GM18868 (cell line): ENCODE data around the gene DPM2.

ENCODE experiments used
- ATAC-seq: cut with Tn5 transposase; IDR thresholded peaks from one replicate; pipeline ENCODE4 v1.9.1; 2021; ENCODE audit warnings: mild to moderate bottlenecking, moderate library complexity; ENCODE audit not compliant: unreplicated experiment

The DPM2 gene

DNA sequence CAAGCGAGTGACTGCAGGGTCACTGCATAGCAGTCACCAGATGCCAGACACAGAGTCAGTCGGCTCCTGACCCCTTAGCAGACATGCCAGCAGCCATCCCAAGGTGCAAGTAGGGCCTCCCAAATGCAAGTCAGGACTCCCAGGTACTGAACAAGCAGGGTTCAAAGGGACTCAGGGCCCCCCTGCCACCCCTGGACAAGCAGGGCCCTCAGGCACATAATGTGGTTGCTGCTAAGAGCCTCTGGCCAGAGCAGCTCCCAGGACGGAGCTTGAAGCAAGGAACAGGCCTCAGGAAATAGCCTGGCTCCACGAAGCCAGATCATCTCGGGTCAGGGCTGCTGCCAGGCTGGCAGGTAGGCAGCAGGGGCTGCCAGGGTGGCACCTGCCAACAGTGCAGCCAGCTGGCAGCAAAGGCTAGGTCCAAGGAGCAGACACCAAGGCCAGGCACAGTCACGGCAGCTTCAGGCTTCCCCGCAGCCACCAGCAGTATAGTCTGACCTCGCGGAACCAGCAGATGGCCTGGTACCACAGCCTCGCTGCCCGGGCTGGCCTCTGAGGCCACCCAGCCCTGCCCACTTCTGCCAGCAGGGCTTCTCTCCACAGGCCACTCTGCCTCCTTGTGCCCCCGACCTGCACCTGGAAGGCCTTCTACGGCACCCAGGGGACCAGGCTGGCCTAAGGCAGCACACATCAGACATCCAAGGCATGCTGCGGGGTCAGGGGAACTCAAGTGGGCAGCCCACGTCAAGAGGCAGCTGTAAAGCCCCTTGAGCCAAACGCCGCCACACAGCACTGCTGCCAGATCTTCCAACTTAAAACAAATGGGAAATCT, 35.7 kb upstream of the DPM2 start:
- ATAC-seq, result no peak

DNA sequence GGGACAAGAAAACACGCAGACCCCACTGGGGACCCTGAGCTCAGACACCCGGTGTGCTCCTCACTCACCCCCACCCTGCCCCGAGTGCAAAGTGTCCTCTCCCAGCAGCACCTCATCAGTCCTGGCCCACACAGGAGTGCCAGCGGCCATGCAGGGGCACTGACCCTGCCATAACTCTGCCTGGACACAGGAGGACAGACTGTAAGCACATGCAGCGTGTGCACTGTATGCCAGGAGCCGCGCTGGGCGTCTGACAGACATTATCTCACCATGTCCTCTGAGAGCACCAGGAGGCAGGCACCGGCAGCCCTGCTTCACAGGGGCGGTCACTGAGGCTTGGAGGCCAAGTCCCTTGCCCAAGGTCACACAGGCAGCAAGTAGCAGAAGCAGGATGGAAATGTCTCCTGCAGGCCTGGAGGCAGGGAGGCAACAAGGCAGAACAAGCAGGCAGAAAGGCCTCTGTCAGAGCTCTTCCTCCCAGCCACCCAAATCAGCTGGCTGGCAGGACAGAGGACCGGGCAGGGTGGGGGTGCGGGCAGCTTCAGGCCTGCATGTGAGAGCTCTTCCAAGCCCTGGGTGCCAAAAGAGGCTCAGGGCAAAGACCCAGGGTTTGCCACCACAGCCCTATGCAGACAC, 34.7 kb upstream of the DPM2 start:
- no peak for ATAC-seq

DNA sequence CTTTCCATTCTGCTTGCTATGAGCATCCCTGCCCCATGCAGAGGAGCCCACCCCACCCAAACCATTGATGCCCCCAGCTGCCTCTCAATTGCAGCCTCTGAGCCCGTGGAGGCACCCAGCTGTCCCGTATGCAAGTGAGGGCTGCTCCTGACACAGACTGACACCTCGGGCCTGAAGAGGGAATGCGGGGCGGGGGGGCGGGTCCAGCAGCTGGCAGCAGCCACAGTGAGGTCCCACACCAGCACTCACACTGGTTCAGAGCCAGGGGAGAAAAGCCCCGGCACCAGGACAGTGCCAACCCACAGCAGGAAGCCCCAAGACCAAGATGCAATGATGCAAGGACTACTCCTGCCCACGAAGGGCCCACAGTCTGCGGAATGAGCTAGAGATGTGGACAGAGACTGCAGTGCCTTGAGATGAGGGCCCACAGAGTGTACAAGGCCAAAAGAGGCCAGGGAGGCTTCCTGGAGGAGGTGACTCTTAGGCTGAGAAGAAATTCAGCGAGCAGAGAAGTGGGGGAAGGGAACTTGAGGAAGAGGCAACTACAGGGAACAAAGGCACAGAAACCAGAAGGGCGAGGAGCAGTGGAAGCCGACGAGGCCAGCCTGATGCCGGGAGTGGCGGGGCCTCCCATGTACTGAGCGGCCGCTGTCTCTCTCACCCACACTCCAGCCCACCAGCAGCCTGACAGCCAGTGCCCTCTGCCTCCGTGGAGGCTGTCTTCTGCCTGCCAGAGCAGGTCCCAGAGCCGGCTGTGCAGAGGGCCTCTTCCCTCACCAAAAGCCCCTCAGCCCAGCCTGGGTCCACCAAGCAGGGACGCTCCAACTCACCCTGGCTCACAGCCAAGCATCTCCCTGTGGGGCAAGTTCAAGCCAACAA, 33.9 kb upstream of the DPM2 start:
- no peak for ATAC-seq

DNA sequence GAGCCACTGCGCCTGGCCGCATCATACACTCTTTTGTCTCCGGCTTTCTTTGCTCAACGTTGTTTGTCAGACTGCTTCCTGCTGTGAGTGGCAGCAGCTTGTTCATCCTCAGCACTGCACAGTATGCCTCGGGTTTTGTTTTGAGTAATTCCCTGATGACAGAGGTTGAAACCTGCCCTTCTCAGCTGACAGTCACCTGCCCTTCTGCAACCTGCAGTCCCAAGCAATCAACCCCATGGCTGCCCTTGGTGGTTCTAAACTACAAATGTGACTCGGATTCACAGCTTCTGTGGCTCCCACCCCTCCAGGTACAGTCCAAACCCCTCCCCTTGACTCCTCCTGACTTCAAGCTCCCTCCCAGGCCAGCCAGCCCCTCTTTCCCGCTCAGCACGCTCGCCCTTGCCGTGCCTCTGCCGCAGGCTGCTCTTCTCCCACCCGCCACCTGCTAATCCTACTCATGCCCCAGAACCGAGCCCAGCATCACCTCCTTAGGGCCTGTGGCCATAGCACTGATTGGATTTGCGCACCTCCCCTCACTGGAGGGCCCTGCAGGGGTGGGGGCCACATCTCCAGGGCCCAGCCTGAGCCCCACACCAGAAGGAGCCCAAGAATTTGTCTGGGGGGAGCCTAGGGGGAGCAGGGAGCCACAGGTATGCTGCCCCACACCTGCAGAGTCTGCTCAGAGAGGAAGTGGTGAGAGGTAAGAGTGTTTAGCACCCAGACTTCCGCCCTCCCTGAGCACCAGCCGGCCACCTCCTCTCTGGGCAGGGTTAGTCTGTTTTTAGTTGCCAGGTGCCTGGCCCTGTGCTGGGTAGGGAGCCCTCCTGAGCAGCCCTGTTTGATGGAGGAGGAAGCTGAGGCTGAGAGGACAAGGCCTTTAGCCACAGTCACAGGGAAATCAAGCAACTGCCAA, 33.0 kb upstream of the DPM2 start:
- ATAC-seq, result peak; percentile 76

DNA sequence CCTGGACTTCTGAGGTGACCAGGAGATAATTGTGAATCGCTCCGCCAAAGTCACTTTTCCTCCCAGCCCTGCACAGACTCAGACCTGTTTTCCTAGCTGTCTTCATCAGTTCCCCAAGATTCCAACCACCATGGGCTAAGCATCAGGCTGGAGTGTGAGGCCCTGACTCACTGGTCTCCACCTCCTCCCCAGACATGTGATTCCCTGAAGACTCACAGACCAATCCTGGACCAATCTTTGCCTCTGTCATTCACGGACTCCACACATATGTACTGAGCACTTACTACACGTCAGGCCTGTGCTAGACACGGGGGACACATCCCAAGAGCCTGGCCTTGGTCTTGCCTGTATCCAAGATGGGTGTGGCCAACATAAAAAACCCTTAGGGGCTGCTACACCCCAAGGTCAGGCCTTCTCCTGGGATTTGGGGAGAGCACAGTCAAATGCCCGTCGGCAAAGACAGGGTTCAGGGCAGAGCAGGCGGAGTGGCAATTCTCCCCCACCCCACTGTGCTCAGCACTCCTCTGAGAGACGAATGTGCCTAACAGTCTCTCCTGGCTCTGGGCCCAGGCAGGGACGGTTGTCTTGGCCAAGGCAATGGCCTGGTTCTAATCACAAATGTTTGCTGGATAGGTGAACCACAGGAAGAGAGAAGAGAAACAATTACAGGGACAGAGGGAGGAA, 31.2 kb upstream of the DPM2 start:
- ATAC-seq, result no peak

DNA sequence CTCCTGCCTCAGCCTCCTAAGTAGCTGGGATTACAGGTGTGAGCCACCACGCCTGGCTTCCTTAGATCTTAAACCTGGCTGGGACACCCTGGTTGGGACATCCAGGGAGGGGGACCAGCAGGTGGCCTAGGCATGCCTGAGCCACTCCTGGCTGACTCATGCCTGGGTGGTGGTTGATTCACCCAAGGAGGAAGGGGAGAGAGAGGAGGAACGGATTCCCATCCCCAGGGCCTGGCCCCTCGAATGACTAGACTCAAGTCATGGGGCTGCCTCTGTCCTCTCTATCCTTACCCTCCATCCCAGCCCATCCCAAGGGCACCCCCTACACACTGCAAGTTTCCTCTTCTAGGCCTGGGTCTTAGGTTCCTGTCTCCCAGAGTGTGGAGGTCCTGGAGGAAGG, 30.4 kb upstream of the DPM2 start:
- no peak for ATAC-seq

DNA sequence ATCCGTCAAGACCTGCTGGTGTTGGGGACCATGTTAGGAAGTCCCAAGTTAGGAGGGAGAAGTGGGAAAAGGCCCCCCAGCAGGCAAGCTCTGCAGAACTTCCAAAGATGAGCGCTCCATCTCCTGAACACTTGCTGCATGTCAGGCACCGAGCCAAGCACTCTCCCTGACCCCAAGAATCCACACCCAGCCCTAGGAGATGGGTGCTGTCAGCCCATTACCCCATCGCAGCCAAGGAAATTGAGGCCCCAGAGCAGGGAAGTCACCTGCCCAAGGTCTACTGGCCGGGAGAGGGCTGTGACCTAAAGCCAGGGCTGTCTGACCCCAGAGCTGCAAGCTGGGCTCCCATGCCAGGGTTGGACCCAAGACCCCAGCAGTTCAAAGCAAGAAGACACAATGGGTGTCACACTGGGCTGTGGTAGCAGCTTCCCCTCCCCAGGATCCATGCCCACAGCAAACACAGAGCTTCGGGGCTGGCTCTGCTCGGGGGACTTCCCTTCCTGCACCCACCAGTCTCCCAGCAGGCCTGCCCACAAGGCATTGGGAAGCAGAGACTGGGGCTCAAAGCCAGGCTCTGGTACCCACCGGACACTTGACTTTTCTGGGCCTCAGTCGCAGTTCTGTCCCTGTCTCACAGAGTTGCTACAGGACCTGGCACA, 29.6 kb upstream of the DPM2 start:
- no peak for ATAC-seq

DNA sequence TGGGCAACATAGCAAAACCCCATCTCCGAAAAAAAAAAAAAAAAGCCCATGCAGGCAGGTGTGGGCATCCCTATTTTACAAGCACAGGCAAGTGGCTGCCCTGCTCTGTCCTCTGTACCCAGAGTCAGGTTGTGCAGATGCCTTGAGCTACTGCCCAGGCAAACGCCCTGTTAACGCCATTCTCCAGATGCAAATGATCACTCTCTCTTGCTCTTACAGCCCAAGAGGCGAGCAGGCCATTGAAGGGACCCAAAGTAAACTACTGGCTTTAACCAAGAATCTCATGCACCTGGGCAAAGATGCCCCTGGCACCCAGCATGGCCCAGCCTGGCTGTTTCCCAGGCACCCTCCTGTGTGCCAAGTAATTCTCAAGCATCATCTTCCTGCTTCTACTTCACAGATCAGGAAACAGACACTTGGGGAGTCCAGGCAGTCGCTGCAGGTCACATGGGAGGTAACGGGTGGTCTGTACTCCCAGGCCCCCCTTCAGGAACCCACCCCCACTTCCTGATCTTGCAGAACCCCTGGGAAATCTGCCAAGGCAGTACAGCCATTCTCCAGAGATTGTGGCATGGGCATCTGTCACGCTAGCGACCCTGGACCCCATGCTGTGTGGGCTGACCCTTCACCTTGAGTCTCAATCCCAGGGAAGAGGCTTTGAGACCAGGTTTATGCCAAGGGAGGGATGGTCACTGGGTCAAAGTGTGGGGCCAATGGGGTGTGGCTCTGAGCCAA, 28.9 kb upstream of the DPM2 start:
- ATAC-seq, result no peak

DNA sequence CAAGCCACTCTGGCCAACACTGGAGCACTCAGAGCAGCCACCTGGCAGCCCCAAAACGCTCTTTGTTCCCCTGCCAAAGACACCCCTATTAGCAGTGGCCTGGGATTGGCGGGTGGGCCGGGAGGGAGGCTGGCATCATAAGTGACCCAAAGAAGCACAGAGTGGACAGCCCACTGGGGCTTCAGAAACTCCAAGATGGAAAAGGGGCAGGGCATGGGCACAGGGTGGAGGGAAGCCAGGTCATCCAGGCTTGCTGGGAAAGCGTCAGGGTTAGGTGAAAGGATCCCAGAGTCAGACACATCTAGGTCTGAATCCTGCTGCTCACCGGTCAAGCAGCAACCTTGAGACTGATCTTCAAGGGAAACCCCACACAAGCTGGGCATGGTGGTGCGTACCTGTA, 28.3 kb upstream of the DPM2 start:
- ATAC-seq, result no peak

DNA sequence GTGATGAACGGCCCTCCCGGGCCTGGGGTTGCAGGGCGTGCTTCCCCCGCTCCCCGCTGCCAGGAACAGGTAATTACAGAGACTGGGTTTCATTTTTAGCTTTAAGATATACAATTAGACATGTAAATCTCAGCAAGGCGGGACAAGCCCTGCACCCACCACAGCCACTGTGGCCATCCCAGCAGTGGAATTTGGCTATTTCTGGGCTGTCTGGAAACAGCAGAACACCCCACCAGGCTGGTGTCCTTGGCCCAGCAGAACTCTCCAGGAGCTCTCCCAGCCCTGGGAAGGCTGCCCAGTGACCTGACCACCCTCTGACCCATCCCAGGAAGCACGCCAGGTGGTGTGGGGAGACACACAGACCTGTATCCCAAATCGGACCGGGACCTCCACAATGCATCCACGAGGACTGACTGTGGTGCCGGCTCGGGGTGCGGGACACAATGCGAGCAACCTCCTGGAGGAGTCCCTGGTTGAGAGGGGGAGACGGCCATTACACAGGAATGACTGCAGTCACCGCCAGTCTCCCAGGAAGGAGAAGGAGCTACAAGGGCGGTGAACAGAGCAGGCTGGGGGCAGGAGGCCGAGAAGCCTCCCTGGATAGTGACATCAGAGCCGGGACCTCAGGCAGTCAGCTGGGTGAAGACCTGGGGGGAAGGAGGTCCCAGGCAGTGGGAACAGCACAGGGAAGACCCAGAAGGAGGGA, 25.9 kb upstream of the DPM2 start:
- no peak for ATAC-seq

DNA sequence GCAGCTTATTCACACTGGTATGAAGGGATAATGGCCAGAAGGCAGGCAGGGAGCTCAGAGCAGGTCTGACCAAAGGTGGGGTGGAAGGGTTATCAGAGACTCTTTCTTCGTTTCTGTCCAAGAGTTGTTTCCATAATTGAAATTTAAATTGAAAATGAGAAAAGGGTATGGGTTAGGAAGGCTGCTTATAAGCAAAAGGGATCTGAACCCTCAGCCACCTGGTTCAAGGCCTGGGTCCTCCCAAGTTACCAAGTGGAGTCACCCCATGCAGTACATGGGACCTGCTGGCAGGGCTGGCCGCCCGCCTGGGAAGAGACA, 25.3 kb upstream of the DPM2 start:
- ATAC-seq, result no peak

DNA sequence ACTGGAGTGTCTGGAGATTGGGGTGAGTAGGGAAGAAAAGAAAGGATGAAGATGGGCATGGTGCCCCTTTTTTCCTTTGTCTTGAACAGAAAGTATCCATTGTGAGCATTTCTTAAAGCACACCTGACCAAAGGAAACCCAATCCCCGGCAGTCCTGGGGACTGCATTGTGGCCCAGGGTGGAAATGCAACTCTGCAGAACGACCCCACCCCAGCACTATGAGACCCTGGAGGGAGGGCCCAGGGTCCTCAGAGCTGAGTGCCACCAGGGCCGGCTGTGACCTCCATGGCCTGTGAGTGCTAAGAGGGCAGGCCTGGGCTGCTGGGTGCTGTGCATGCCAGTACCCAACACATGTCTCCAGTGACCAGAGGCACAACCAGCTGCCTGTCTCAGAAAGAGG, 24.6 kb upstream of the DPM2 start:
- no peak for ATAC-seq

DNA sequence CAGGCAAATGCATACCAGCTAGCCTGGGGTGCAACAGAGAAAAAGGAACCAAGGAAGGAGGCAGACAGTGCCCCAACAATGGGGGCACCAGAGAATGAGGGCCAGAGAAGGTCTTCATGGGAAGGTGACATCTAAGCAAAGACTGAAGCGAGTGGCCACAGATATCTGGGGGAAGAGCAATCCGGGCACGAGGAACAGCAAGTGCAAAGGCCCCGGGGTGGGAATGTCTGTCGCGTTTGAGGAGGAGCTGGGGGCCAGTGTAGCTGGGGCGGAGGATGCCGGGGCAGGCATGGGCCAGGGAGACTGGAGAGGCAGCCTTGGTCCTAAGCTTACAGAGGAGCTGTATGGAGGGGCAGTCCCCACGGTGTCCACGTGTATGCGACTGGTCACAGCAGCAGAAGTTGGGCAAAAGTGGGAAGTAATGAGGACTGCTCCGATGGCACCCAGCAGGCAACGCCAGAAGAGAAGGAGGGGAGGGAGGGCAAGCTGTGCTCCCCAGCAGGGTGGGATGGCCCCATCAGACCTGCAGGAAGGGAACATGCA, 24.0 kb upstream of the DPM2 start:
- no peak for ATAC-seq

DNA sequence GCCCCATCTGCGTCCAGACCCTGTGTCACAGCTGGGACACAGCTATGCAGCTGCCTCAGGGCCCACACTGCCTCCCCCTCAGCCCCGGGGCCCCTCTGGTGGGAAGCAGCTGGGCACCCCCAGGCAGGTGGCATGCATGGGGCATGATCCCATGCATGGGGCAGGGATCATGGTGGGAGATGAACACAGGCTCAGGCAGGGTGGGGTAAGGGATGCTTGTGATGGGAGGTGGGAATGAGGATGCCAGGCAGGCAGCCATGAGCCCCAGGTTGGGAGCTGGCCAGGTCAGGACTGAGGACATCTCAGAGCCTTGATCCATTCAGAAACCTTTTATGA, 23.5 kb upstream of the DPM2 start:
- ATAC-seq, result no peak

DNA sequence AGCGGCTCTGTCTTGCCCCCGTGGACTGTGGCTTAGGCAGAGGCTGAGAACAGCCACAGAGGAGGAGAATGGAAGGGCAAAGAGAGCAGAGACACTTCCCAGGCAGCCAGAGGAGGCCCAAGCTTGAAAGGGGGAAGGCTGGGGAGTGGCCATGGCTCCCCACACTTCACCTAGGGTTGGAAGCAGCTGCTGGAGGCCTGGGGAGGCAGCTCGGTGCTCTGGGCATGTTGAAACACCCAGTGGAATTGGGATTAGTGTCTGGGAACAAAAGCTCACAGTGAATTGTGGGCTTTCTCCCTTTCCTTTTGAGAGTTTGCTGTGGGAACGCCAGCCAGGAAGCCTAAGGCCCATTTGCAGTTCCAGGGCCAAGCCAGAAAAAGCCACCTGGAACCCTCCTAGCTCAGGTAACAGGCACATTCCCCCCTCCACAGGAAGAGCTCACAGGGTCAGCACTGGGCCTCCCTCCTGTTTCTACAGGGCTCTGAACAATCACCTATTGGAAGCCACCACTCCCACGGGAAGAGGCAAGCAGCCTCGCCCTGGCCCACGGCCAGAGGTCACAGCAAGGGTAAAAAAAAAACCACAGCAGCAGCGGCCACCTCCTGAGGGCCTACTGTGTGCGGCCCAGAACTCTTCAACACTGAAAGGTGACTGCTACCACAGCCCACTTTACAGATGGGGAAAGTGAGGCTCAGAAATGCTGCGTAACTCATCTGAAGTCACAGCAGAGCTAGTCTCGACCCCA, 22.9 kb upstream of the DPM2 start:
- ATAC-seq, result no peak

DNA sequence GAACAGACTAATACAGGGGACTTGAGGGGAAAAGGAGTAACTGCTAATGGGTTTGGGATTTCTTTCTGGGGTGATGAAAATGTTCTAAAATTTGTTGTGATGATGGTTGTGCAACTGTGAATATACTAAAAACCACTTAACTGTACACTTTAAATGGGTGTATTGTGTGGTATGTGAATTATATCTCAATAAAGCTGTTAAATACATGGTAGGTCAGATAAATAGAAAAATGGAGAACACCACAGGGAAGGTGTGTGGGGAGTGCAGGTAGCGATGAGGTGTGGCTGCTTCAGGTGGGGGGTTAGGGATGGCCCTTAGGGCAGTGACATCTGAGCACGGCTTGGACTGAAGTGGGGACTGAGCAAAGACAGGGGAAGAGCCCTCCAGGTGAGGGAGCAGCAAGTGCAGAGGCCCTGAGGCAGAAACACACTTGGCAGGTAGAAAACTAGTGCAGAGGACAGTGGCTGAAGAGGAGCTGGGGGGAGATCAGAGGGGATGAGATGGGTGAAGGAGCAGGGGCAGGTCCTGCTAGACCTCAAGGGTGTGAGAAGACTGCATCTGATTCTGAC, 22.3 kb upstream of the DPM2 start:
- ATAC-seq, result no peak

DNA sequence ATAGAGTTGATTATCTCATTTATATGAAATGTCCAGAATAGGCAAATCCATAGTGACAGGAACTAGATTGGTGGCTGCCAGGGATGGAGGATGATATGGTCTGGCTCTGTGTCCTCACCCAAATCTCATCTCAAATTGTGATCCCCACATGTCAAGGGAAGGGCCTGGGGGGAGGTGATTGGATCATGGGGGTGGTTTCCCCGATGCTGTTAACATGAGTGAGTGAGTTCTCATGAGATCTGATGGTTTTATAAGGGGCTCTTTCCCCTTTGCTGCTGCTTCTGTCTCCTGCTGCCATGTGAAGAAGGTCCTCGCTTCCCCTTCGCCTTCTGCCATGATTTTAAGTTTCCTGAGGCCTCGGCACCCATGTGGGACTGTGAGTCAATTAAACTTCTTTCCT, 21.7 kb upstream of the DPM2 start:
- no peak for ATAC-seq
